ENCODE results near the gene TRAK1.

Gene TRAK1

DNA sequence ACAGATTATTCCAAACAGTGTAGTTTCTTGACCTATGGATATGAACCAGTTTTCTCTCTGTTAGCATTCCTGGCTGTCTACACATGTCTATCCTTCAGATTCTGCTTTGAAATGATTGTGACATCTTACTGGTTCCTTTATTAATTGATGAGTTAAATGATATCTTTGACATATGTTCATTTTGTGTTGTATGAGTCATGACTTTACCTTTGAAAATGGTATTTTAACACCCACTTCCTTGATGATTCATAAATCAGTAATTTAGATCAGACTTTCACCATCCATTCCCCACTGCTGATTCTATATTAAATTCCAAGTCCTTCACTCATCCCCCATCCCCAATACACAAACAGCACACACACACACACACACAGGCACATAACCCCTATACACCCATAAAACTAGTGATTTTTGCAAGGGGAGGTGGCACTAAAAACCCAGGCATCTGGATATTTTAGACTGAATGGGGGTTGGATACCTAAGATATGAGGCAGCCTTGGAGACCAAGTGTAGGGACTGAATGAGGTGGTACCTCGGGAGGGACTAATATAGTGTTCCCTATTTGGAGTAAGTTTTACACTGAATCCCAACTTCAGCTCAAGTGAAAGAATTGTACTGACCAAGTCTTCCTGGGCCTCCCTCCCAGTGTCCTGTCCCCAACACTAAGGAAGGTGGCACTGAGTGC is 165.1 kb downstream of the TRAK1 start:
- no peak for DNase-seq

DNA sequence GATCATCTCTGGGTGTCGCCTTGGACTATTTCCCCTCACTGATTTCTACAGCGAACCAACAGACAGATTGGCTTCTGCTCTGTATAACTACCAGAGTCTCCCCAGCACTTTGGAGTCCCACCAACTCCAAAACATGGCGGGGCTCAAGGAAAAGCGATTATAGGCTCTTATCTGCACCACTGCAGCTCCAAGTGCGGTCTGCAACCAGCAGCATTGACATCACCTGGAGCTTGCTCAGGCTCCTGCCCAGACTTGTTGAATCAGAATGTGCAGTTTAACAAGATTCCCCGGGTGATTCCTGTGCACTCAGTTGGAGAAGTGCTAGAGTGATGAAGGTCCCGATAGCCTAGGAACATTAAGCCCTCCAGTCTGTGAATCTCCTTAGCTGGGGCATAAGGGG is 165.8 kb downstream of the TRAK1 start:
- DNase-seq: no peak

DNA sequence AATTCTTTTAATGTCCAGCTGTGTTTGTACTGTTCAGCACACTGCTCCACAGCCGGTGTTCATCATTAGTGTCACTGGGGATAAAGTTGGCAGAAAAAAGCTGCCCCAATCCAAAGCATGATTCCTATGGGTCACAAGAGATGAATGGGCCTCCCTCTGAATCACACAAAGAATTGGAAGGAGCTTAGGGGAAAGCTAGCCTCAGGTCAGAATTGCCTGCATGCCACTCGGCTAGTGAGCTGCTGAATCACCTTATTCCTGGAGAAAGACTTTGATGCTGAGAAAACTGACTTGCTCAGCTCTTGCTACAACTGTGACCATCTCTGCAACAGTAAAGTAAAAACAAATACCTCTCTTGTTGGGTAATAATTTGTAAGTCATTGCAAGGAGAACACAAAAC is 171.4 kb downstream of the TRAK1 start:
- DNase-seq: no peak

DNA sequence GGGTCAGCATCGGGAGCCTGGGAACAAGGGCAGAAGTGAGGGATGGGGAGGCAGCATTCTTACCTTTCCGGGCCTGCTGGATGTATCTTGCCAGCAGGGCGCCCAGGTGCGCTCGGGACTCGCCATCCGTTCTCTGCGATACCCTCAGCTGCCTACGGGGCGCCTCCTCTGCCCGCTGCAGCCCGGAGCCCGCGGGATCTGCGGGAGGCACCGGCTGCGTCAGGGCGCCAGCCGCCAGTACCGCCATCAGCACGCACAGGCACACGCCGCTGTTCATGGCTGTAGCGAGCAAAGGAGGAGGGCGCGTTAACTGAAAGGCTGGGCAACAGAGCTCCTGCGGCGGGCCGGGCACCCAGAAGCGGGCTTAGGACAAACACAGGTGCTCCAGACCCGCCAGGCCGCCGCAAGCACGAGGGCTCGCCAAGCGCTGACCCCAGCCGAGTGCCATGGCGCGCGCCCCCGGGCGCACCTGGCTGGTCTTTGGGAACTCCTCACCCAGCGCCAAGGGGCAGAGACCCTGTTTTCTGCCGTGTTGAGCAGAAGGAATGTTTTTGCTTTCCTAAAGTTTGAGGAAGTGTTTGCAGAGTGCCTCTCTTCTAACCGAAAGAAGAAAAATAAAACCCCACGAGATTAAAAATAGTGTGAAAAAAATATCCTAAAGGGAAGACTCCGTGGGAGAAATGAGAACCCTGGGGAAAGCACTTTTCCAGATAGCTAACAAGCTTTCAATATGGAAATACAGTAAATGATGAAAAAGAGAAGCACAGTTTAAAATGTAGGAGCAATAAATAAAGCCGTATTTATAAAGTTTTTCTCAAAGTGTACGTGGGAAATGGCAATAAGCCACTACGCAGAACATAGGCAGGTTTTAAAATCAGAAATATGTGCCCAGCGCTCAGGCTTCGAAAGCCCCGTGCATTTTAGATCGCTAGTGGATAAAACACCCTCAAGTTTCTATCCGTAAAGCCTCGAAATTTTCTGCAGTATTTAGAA is 172.5 kb downstream of the TRAK1 start:
- DNase-seq: no peak

DNA sequence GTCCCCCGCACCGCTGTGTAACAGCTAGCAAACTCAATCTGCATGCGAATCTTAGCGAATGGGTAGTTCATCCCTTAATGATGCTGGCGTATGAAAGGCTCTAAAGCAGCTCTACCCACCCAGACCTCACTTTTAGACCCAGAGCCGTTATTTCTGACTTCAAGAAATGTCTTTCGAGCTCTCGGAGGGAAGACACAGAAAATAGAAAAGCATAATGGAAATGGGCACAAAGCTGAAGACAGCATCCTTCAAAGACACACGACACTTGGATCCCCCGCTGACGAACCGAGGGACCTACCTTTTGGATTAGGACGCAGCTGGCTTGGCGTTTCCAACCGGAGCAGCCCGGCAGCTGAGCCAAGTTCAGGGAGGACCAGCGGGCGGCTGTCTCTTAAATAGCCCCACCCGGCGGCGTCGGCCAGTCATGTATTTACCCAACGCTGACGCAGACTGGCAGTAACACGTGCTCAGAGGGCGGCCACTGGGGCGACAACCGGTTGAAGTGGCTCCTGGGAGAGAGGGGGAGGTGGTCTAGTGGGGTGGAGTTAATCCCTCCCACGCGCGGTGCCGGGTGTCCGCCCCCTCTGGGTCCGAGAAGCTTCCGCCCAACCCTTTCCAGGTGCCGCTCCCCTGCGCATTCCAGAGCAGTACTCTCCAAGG is 173.4 kb downstream of the TRAK1 start:
- no peak for DNase-seq

DNA sequence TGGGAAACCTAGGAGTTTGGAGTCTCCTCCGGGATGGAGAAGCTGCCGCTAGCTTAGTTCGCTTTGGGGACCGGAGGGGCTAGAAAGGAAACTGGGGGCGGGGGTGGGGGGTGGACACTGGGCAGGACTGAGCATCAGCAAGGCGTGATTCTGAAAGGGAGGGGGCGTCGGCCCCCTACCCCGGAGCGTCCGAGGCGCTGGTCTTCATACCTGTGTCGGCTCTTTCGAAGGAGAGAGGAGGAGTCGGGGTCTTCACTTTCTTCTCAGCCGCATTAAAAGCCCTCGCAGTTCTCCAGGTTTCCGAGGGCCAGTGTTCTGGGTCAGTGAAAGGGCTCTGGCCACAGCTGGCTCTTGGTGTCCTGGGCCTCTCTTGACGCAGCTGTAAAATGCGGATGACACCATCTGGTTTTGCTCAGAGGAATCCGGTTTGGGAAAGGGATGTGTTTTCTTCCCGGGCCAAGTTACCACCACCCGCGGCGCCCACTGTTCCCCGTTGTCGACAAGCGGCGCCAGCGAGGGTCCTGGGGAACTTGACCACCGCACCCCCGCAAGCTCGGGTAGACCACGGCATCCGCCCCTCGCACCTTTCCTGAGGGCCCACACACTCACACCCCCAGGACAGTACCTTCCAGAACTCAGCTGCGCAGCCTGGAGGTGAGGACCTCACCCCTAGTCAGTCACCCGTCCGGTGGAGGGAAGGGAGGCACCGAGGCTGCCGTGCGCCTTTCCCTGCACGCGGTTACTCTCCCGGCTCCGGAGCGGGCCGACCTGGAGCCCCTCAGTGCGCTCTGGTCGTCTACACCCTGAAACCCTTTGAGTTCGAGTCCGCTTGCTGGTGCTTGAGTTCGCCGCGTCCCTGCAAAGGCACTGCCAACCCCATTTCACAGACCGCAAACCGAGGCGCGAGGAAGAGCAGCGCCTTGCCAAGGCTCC is 174.2 kb downstream of the TRAK1 start:
- no peak for DNase-seq

DNA sequence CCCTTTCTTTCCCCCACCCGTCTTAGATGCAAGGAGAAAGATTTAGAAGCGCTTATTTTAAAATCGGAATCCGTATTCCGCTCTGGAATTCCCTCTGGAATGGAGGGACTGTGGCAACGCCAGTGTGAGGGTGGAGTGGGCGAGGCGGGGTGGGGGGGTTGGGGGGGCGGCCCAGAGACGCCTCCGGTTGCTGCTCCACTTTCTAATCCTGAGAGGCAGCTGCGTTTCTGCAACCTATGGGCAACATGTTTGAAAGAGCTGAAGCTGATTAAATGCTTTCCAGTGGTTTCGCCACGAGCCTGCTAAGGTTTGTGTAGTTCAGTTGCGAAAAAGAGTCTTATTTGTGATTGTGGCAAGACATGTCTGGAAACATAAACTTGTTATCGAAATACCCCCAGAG is 174.9 kb downstream of the TRAK1 start, which contains the start of gene CCK:
TSS of gene CCK (minus strand) at position 101 of the 400 bp plus-strand sequence. CDS start 2,555 bp downstream, outside the sequence.
- no peak for DNase-seq

DNA sequence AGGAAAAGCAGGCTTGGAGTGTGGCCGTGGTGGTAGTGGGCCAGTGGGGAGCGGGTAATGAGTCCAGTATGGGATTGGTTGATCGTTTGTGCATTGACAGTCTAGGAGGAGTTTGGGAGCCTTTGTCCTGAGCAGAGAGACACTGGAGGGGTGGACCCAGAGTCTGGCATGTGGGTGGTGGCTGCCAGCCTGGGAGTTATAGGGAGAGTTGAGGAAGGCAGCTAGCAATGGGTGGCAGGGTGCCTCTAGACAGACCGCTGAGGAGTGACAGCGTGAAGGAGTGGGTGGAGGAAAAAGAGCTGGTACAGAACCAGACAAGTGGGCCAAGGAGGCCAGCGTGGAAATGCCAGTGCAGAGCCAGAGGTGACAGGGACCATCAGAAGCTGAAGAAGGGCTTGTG is 176.7 kb downstream of the TRAK1 start:
- no peak for DNase-seq

DNA sequence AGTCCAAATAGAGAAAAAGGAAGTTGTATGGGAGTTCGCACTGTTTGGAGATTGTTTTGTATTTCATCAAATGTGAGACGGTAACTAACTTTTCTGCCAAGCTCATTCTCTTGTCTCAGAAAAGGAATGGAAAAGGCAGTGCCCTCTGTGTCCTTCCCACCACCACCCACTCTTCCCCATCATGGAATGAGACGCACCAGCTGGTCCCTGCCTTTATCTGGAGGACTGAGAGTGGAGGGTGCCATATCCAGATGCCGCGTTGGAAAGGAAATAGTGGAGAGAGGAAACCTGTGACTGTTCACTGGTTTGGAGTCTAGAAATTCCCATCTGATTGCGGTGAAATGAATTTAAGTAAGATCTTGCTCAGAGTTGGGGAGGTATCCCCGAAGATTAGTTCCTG is 178.5 kb downstream of the TRAK1 start:
- DNase-seq: no peak

DNA sequence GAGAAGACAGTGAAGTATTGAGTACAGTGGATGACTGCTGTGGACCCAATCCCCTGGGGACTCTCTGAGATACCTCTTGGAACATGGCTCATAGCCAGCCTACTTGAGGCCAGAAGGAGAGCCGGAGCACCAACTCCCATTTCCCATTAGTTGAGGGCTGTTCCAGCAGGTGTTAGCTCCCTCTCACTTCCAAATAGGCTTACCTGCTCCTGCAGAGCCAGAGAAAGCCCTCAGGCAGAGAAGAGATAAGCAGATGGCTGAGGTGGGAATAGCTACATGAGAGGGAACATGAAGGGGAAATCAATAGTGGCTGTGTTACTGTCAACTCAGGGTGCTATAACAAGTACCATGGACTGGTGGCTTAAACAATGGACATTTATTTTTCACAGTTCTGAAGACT is 179.4 kb downstream of the TRAK1 start:
- no peak for DNase-seq

DNA sequence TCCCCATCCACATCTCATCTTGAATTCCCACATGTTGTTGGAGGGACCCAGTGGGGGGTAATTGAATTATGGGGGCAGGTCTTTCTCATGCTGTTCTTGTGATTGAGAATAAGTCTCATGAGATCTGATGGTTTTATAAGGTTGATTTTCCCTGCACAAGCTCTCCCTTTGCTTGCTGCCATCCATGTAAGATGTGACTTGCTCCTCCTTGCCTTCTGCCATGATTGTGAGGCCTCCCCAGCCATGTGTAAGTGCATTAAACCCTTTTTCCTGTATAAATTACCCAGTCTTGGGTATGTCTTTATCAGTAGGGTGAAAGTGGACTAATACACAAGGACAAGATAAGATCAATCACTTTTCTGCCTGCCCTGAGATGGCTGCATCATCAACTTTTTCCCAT is 180.6 kb downstream of the TRAK1 start:
- no peak for DNase-seq

DNA sequence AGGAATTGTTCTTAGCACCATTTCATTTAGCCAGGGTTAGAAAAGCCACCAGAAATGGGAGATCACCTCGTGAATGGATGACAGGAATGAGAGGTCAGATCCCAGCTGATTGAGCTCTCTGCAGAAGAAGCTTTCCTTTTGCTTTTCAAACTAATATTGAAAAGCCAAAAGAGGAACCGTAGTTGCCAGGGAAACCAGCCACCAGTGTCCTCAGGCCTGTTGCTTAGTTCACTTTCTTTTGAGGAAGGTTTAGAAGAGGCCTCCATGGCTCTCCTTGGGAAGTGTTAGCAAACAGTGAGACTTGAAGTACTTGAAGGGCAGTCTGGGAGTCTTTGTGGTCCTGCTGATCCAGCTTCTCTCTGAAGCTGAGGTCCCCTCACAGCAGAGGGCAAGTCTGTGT is 182.2 kb downstream of the TRAK1 start:
- DNase-seq: no peak

DNA sequence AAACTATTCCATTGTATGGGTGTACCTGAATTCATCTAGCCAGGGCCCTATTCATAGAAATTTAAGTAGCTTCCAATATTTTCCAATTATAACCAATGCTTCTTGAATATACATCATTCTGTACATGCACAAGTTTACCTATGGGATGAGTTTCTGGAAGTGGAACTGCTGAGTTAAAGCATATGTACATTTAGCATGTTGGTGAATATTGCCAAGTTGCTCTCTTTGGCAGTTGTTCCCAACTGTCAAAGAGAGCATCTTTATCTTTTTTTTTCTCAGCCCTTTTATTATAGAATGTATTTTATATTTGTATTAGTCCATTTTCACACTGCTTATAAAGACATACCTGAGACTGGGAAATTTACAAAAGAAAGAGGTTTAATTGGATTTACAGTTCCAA is 183.1 kb downstream of the TRAK1 start:
- DNase-seq: no peak

DNA sequence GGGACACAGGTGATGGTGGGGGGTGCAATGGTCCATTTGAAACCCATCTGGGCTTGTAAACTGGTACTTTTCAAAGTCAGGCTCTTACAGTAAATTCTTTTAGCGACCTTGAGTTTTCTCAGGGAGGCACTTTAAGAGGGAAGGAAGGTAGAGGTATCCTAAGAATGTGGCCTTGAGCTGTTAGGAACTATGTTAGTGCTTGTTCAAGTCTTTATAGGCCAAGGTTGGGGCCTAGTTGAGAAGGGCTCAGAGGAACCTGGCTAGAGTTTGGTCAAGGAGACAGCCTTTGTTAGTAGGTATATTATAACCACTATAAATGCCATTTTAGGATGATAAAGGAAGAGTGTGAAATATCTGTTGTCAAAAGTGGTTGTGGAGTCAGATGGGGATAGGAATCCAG is 184.1 kb downstream of the TRAK1 start:
- DNase-seq: no peak

Measured in CD4-positive, alpha-beta T cell treated with Interleukin-17A for 1 hour (primary cell).